K562 treated with DMSO at 1 percent for 4 hours (cell line): Measurements from ENCODE around the gene GFM1. TPM values are rescaled to one million over a fixed set of nuclear protein-coding genes. Genes with fewer than 3 reads are reported as not detected.

Experiments used
- total RNA-seq: library from RNA; unstranded; fragments of 300-600 nt; gene quantifications from 2 replicates; pipeline ENCODE4 v1.2.3, GENCODE V29; 2022; ENCODE audit not compliant: insufficient read depth

GFM1 gene
- total RNA-seq = 11.4 and 11.9 TPM in 2 replicates

GRCh38 chr3:158644345-158644908 lies at the start of gene GFM1:
GFM1 (plus strand) TSS chr3:158644527; CDS start chr3:158644635, 108 bp downstream.

DNA sequence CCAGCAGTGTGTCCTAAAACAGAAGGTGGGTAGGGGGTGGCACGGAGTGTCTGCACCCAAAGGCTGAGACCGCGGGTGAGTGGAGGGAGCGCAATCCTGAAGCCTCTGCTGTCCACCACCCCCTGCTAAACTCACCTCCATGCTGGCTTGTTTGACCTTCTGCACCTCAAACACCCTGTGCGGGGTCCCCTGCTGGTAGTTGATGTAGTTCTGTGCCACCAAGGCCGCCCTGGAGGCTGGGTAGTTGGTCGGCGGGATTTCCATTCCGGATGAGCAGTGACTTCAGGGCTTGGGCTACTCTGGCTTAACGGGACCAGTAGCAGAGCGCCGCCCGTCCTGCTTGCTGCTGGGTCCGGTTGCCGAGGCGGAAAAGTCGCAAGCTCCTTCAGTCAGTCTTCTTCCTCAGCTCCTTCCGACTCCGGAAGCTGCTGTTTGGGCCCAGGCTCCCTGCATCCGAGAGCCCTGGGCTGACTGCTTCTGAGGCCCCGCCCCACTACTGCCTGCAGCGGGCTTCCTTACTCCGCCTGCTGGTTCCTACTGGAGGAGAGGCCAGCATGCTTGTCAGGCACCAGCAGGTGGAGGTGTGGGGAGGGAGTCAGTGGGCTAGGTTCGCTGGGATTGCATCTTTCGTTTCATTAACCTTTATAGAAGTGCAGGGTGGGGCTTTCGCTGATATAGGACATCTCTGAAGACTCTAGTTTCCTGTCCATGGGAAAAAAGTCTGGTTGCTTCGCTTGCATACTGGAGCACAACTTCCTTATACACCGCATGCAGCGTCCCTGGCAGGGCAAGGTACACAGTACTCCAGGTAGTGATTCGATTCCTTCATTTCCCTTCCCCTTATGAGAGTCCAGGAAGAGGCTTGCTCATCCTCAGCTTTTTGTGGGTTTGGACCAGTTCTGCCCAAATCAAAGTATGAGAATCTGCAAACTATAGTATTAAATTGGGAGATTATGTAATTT lies 28.2 kb downstream of the GFM1 start, which contains the start of gene LXN:
Gene LXN, minus strand, starts transcription at position 434 of the 962 bp plus-strand sequence. Its CDS starts 170 bp downstream, at position 264.

DNA sequence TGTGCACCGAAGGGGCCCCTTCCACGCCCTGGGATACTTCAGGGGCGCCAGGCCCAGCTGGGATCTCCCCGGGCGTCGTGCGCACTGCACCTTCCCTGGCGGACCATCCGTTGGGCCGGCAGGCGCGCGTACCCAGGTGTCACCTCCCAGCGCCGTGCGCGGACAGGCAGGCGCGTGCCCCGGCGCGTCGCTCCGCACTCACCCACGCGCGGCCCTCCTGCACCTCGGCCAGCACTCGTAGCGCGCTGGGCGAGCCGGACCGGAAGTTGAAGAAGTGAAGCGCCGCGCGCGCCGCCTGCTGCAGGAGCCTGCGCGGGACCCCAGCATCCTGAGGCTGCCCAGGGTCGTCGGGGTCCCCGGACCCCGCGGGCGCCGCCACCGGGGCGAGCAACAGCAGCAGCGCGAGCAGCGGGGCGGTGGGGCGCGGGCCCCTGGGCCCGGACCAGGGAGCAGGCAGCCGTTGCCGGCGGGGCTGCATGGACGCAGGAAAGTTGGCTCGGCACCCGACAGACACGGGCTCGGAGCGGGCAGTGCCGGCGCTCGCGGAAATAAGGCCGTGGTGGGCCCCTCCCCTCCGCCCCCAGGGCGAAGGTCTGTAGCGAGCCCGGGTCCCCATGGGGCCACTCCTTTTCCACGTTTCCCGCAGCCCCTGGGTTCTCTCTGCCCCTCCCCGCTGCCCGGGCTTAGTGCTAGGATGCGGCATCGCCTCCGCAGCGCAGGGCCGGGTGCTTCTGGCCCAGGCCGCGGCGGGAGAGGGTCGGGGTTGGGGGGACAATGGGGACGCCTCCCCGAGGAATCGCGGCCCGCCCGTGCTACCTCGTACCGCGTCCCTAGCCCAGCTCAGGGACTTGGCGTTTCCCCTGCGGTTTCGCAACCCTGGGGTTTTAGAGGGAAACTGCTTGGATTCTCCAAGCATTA lies 87.9 kb downstream of the GFM1 start, which contains the start of gene RARRES1:
Gene RARRES1, minus strand, starts transcription at position 520 of the 918 bp plus-strand sequence. Its CDS starts 42 bp downstream, at position 478.

Other genes with a start within 250 kb of the GFM1 start
- 10.1 and 11.2 TPM in 2 replicates for gene MLF1, start 73.3 kb upstream of the GFM1 start, total RNA-seq
- gene LXN, start 28.1 kb downstream of the GFM1 start, total RNA-seq = not detected in 2 replicates
- gene RARRES1, start 87.9 kb downstream of the GFM1 start, total RNA-seq = not detected in 2 replicates
- gene MFSD1, start 157.5 kb downstream of the GFM1 start, total RNA-seq = 22.0 and 28.3 TPM in 2 replicates